HuH-7.5 (cell line): Measurements from ENCODE around the gene MRPL33.
A peak's percentile ranks its signal among the peaks of the same experiment; 100 is the strongest.

Source experiments
- DNase-seq: peaks from one replicate; pipeline ENCODE4 v3.0.0; 2011; ENCODE audit warnings: low spot score

The MRPL33 gene

GRCh38 chr2:27771548-27772335 lies at the start of gene MRPL33:
TSS of gene MRPL33 (plus strand) at chr2:27771719. CDS start at chr2:27771778, 59 bp downstream.
- DNase-seq, result peak; percentile 87

DNA sequence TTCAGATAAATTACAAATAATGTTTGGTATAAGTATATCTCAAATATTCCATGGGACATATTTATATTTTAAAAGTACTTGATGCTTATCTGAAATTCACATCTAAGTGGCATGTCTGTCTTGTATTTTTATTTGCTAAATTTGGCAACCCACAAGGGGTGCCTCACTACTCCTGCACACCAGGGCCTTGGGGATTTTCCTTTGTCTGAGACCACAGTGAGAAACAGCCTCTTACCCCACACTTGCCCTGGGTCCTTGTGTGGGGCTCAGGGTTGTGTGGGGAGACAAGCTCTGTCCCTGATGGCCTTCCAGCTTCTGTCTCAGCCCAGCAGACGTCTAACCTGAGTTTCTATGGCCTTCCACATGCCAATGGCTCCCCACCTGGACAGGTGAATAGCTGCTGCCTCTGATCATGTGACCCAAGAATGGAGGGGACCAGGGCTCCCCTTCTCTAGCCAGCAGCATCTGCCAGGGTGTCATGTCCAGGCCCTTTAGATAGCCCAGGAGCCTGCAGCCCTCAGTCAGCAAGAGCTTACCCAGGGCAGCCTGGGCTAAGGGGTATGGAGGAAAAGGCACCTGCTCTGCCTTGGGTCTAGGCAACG lies 49.5 kb upstream of the MRPL33 start:
- no peak for DNase-seq

DNA sequence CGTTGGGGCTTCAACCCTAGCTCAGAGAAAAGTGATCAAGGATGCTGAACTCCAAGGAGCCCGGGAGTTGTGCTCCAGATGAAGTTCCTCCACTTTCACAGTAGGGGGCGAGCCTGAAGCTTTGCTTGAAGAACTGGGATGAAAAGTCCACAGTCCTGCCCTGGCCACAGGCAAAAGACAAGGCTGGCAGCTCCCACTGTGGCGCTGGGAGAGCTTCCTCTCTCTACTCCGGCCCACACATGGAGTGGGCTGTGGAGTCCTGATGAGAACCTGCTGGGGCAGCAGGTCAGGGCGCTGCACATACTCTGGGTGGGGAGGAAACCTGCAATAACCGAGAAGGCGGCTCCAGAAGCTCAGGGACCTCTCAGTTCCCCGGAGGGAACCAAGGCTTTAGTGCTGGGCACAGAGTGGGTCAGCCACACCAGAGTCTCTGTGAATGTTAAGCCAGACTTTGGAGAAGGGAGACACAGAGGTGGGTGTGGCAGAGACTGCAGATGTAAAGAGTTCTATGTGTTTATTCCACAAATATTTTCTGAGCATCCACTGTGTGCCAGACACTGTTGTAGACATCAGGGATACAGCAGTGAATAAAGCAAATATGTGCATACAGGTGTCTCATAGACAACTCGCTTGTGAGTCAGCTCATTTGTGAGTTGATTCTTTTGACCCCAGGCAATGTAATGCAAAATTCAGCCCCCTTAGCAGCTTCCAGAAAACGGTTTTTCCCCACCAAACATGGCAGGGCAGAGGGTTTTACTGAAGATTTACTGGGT lies 48.0 kb upstream of the MRPL33 start:
- peak; percentile 68 for DNase-seq

DNA sequence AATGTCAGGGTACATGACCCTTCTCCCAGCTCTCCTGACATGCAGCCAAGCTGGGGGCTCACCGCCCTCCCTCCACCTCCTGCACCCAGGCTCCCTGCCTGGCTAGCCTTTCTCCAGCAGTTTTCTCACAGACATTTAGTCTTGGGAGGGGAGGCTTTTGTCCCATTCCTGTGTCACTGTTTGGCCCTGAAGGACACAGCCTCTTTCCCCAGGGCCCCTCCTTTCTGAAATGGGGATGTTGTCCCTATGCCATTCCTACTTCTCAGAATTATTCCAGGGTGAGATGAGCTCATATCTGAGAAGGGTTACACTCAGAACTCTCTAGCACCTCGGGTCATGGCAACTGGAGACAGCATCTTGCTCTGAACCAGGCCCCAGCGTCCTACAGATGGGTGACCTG lies 47.3 kb upstream of the MRPL33 start:
- DNase-seq, result no peak

GRCh38 chr2:27724905-27725701 lies 46.4 kb upstream of the MRPL33 start:
- DNase-seq, result no peak

DNA sequence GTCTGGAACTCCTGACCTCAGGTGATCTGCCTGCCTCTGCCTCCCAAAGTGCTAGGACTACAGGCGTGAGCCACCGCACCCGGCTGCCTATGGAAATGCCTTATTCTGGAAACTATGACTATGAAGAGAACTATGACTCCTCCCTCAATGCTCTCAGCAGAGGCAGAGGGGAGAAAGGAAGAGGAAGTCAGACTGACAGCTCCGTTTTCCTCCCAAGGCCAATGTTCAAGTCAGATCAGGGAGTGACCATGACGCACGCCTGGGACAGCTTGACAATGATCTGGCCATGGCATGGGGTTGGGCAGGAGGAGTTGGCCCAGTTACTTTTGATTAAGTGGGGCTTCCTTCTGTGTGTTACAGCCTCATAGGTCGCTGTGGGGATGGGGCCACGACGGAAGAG lies 44.3 kb upstream of the MRPL33 start:
- no peak for DNase-seq

- DNase-seq, result no peak
Observed at GRCh38 chr2:27728081-27728858, 43.2 kb upstream of the MRPL33 start.

- DNase-seq, result no peak
Observed at GRCh38 chr2:27729198-27729597, 42.3 kb upstream of the MRPL33 start.

GRCh38 chr2:27729614-27730013 lies 41.9 kb upstream of the MRPL33 start:
- no peak for DNase-seq

DNA sequence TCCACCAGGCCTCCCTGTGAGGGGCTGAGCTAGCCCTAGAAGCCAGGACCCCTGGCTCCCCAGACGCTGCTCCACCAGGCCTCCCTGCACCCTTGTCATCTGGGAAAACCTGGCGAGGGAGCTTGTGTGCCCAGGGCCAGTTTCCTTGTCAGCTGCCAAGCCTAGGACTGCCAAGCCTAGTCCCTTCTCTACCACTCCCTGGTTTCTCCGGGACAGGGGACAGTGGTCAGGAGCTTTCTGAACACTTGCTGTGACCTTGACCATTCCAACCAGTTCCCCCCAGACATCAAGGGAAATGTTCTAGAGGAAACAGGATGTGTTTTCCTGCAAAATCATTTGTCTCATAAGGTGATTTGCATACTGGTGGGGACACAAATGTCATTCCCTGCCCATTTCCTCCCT lies 41.3 kb upstream of the MRPL33 start:
- no peak for DNase-seq

GRCh38 chr2:27730980-27731691 lies 40.4 kb upstream of the MRPL33 start:
- DNase-seq, result no peak

- DNase-seq, result no peak
Observed at GRCh38 chr2:27734305-27734704, 37.2 kb upstream of the MRPL33 start.

DNA sequence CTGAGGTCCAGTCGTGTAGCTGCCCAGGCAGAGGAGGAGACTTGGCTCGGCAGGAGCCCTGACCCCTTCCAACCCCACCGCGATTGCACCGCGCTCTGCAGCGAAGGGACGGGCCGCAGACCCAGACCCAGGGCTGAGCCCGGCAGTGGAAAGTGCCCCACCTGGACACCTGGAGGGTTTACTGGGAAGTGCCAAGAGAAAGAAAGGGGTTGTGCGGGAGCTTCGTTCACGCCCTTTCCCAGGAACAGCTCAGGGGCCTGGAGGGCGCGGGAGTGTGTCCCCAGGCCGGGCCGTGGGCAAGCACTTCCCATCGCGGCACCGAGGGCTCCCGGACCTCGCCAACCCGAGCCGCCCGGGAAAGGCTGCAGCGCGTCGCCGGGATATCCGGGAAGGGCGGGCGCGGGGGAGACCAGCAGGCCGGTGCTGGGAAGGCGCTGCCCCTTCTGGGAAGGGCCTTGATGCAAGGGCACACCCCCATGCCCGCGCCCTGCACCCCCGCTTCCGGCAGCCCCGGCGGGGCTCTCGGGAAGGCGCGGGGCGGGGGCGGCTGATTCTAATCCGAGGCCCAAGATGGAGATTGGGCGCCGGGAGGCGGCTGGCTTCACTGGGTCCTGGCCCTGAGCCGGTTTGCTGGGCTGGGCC lies 36.1 kb upstream of the MRPL33 start:
- no peak for DNase-seq

DNA sequence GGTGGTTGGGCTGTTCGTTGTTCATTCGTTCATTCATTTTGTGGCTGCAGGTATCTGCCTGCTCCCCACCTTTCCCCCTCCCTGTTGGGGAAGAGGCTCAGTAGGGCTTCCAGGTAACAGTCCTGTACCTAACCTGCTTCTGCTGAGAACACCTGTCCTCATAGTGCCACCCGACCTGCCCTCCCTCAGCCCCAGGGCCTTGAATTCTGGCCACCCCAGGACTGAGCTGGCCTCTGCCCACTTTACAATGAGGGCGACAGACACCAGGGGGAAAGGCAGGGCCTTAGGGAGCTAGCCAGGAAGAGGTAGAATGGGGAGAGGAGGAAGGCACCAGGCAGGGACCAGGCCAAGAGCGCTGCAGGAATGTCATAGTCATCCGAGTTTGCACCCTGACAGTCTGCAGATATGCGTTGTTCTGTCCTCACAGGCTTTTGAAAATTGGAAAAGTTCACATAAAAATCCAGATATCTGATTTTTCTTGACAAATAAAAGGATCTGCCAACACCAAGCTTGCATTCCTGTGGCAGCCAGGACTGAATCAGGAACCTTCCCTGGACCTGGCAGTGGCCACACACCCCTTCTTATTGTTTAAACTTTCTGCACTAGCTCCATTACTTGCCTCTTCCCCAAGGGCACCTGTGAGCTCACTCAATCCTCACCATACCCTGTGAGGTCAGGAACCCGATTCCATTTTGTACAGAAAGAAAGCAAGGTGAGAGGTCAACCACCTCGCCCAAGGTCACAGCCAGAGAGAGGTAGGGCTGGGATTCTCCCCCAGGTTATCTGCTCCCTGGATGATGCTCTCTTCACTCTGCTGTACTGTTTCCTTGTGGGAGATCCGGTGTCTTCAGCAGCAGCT lies 35.3 kb upstream of the MRPL33 start:
- DNase-seq, result no peak

GRCh38 chr2:27736890-27737204 lies 34.7 kb upstream of the MRPL33 start:
- DNase-seq, result no peak

GRCh38 chr2:27737676-27738348 lies 33.7 kb upstream of the MRPL33 start:
- peak; percentile 63 for DNase-seq

DNA sequence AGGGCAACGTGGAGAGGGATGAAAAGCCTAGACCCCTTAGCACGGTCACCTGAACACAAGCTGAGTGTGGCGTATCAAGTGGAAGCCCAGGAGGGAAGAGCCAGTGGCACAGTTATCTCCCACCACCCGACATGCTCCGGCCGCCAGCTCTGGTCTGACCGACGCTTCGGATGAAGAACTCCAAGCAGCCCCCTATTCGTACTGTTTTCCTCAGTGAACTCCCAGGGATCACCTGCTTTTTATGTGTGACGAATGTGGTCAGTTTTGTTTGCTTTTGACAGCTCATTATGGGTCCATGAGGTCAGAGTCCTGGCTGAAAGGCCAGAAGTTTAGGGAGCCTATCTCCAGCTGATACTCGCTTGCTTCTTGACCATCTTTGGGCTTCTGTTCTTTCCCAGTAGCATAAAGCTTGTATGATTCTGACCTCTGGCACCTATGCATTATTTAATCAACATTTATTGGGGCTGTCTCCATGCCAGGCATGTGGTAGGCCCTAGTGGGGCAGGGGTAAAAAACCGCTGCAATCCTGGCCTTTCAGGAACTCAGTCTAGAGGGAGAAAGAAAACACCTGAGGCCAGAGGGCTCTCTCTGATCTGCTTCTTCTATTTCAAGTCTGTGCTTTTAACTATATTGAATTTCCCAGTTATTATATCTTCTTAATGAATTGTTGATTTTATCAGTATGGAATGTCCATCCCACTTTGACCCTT lies 33.0 kb upstream of the MRPL33 start:
- no peak for DNase-seq

- DNase-seq, result no peak
Observed at GRCh38 chr2:27739058-27739373, 32.5 kb upstream of the MRPL33 start.
